GM10248 (cell line): ENCODE data around the gene PLXNA2.

Experiments
- CTCF ChIA-PET: fragments of 300-600 bp; sonication (Branson Sonifier 250); formaldehyde crosslinking; extraction: SDS; loops from one replicate; lab custom pipeline; 2021; ENCODE audit warnings: antibody characterized with exemption; lab: Yijun Ruan, JAX
- POLR2A ChIA-PET: fragments of 350-650 bp; sonication (Branson Sonifier 250); formaldehyde crosslinking; extraction: SDS; loops from one replicate; lab custom pipeline; 2020; ENCODE audit warnings: antibody characterized with exemption; lab: Yijun Ruan, JAX
- DNase-seq: peaks from one replicate; pipeline ENCODE4 v3.0.0; 2012; ENCODE audit errors: extremely low spot score
- TF ChIP-seq, protein P1 (sequence below): IDR thresholded peaks from 2 replicates; pipeline ENCODE4 v1.5.1; 2012; ENCODE audit warnings: mild to moderate bottlenecking, low read depth; ENCODE audit errors: extremely low read depth, missing control alignments, control extremely low read depth

Gene PLXNA2

DNA sequence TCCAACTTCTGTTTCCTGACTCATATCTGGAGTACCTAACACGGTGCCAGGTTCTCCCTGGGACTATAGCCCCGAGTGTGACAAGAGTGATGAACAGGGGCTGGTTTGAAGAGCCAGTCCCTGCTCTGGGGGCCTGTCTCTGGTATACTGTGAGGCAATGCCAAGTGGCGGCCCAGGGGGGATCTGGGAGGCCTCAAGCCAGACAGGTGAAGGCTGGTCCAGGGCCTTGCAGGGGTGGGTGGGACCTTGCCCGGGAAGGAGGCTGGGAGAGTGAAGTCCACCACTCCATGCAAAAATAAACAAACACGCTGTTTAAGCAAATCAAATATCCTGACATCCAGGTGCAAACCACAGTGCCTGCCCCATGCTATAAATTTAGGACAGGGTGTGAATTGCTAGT, 6.8 kb upstream of the PLXNA2 start:
- no peak for DNase-seq
- CTCF ChIA-PET, result interaction anchor here (1.2 to 1.7 kb wide), 3 partner anchors 12 to 119 kb away, joined by 3 to 9 read pairs (median 4); no protein-coding TSS in a partner anchor

GRCh38 chr1:208250613-208251012, 6.4 kb upstream of the PLXNA2 start:
- ChIA-PET CTCF (interaction anchor here (1.2 to 1.8 kb wide), 4 partner anchors 13 to 228 kb away, joined by 3 to 9 read pairs (median 4); no protein-coding TSS in a partner anchor), POLR2A (no interaction called here)
- no peak for DNase-seq
- TF ChIP-seq, protein P1, sequence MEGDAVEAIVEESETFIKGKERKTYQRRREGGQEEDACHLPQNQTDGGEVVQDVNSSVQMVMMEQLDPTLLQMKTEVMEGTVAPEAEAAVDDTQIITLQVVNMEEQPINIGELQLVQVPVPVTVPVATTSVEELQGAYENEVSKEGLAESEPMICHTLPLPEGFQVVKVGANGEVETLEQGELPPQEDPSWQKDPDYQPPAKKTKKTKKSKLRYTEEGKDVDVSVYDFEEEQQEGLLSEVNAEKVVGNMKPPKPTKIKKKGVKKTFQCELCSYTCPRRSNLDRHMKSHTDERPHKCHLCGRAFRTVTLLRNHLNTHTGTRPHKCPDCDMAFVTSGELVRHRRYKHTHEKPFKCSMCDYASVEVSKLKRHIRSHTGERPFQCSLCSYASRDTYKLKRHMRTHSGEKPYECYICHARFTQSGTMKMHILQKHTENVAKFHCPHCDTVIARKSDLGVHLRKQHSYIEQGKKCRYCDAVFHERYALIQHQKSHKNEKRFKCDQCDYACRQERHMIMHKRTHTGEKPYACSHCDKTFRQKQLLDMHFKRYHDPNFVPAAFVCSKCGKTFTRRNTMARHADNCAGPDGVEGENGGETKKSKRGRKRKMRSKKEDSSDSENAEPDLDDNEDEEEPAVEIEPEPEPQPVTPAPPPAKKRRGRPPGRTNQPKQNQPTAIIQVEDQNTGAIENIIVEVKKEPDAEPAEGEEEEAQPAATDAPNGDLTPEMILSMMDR, result no peak

More for the DNA sequence above, 6.8 kb upstream of the PLXNA2 start:
- TF ChIP-seq, protein P1, result no peak
- POLR2A ChIA-PET, result no interaction called here

- CTCF ChIA-PET, result interaction anchor here (0.6 to 1.8 kb wide), 5 partner anchors 116 to 230 kb away, joined by 3 to 9 read pairs (median 4); no protein-coding TSS in a partner anchor
- TF ChIP-seq, protein P1, result no peak
- POLR2A ChIA-PET, result no interaction called here
- DNase-seq, result no peak
Measured at GRCh38 chr1:208248991-208249696, 5.0 kb upstream of the PLXNA2 start.

GRCh38 chr1:208248307-208248801, 4.2 kb upstream of the PLXNA2 start:
- POLR2A ChIA-PET, result no interaction called here
- DNase-seq, result no peak
- CTCF ChIA-PET, result interaction anchor here (0.6 to 1.5 kb wide), 4 partner anchors 116 to 229 kb away, joined by 3 to 5 read pairs (median 4); no protein-coding TSS in a partner anchor
- TF ChIP-seq, protein P1, result no peak

- CTCF ChIA-PET, result interaction anchor here (0.6 to 1.2 kb wide), 2 partner anchors 11 to 225 kb away, joined by 3 to 5 read pairs; no protein-coding TSS in a partner anchor
- TF ChIP-seq, protein P1, result no peak
- POLR2A ChIA-PET, result no interaction called here
- no peak for DNase-seq
Measured at GRCh38 chr1:208247696-208248095, 3.5 kb upstream of the PLXNA2 start.

DNA sequence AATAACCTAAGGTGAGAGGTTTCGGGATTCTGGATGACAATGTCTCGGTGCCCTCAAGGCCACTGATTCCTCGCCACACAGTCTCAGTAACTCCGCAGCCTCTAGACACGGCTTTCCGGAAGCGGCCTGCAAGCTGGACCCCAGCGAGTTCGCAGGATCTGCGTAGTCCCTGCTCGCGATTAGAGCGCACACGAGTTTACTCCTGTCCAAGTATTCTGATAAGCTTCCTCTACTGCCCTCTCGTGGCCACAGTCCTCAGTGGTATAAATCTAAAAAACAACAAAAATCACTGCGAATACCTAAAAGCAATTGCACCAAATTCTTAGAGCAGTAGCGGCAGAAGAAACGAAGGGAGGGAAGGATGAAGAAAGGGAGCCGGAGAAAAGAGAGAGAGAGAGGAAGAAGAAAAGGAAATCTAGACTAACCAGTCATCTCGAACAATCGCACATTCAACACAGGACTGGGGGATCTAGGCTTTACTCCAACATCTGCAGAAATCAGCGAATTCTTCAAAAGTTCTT, 1.1 kb upstream of the PLXNA2 start:
- TF ChIP-seq, protein P1, result peak; percentile 78

More for the DNA sequence above, 1.1 kb upstream of the PLXNA2 start:
- CTCF ChIA-PET, result interaction anchor here (0.7 to 11.6 kb wide), 55 partner anchors 9 to 1002 kb away, joined by 3 to 189 read pairs (median 5); no protein-coding TSS in a partner anchor
- peak; percentile 77 for DNase-seq
- POLR2A ChIA-PET, result no interaction called here
